GM12878 (cell line): Measurements from ENCODE around the gene PKP3. TPM values are rescaled to one million over a fixed set of nuclear protein-coding genes. Genes with fewer than 3 reads are reported as not detected.
"Not testable (repeated sequence)": the region's sequence is repeated elsewhere in the genome, so short reads cannot be mapped to it uniquely, and the experiment has no call there.

Experiments used
- ATAC-seq: fragments of 200-7000 bp; cut with Tn5 transposase; 3 replicates; pipeline ENCODE4 v1.9.1; 2020; ENCODE audit warnings: mild to moderate bottlenecking, moderate library complexity
- BruUV-seq: library from RNA; stranded (reverse); fragments of 400-500 nt; replicated peaks from 2 replicates; lab custom pipeline; 2021; lab: Mats Ljungman, UMichigan
- CTCF ChIA-PET: fragments of 300-600 bp; sonication (Branson Sonifier 250); formaldehyde crosslinking; extraction: SDS; loops from one replicate; lab custom pipeline; 2021; ENCODE audit warnings: inconsistent platforms; lab: Yijun Ruan, JAX
- POLR2A ChIA-PET: fragments of 350-600 bp; formaldehyde crosslinking; extraction: SDS; loops from one replicate; lab custom pipeline; 2021; ENCODE audit warnings: inconsistent platforms; lab: Charles Lee
- RAD21 ChIA-PET: fragments of 300-600 bp; sonication (Branson Sonifier 250); formaldehyde crosslinking; loops from one replicate; lab custom pipeline; 2023; ENCODE audit warnings: antibody characterized with exemption; ENCODE audit not compliant: unreplicated experiment; lab: Charles Lee
- SMC1A ChIA-PET: fragments of 300-600 bp; sonication (Branson Sonifier 250); formaldehyde crosslinking; loops from one replicate; lab custom pipeline; 2023; ENCODE audit not compliant: unreplicated experiment, uncharacterized antibody; lab: Charles Lee
- DNase-seq: peaks from one replicate; pipeline ENCODE4 v3.0.0-alpha.2; 2011; ENCODE audit warnings: low read depth, low spot score
- FAIRE-seq: peaks from 3 replicates; lab custom pipeline; 2011; peaks lifted over from hg19 to GRCh38; lab: Jason Lieb, UNC
- H2AFZ ChIP-seq: 2 replicates; pipeline ENCODE4 v1.6.0; 2011; ENCODE audit warnings: low read depth, low read length, control low read depth; ENCODE audit not compliant: control insufficient read depth
- H3K27ac ChIP-seq: 2 replicates; pipeline ENCODE4 v1.5.1; 2011; ENCODE audit warnings: control low read depth; ENCODE audit not compliant: control insufficient read depth, insufficient read depth
- H3K27me3 ChIP-seq, 2 experiments: replicated peaks in 1 of 2; 2 replicates each; pipeline versions ENCODE4 v1.6.0 to v1.6.1; 2011; ENCODE audit warnings: low read length in 1 of 2; ENCODE audit not compliant: control insufficient read depth in 2 of 2, insufficient read depth in 2 of 2
- H3K36me3 ChIP-seq, 2 experiments: 2 replicates each; pipeline ENCODE4 v1.5.1; 2011; ENCODE audit warnings: low read length in 1 of 2; ENCODE audit not compliant: control insufficient read depth in 2 of 2, insufficient read depth in 2 of 2
- H3K4me1 ChIP-seq: 2 replicates; pipeline ENCODE4 v1.6.1; 2011; ENCODE audit warnings: mild to moderate bottlenecking, low read length, moderate library complexity, mixed read lengths; ENCODE audit not compliant: control insufficient read depth, insufficient read depth
- H3K4me2 ChIP-seq: 2 replicates; pipeline ENCODE4 v1.6.0; 2011; ENCODE audit warnings: control low read depth; ENCODE audit not compliant: control insufficient read depth, insufficient read depth
- H3K4me3 ChIP-seq: fragments of 200-600 bp; sonication (generic); 2 replicates; pipeline ENCODE4 v1.5.1; 2016
- H3K79me2 ChIP-seq: 2 replicates; pipeline ENCODE4 v1.6.0; 2011; ENCODE audit warnings: low read length; ENCODE audit not compliant: control insufficient read depth, insufficient read depth
- H3K9ac ChIP-seq: 2 replicates; pipeline ENCODE4 v1.8.0; 2011; ENCODE audit warnings: low read length, control low read depth, mixed read lengths; ENCODE audit not compliant: control insufficient read depth, insufficient read depth
- H3K9me3 ChIP-seq: replicated peaks from 3 replicates; pipeline ENCODE4 v1.5.1; 2011; ENCODE audit warnings: mild to moderate bottlenecking, low read length; ENCODE audit not compliant: control insufficient read depth, insufficient read depth
- H4K20me1 ChIP-seq: 2 replicates; pipeline ENCODE4 v1.6.0; 2011; ENCODE audit not compliant: control insufficient read depth, insufficient read depth
- EGR1 ChIP-seq, 2 experiments: IDR thresholded peaks; 1 replicate in 1 of 2; 2 replicates in 1 of 2; pipeline ENCODE4 v1.6.1; 2011 to 2012; ENCODE audit warnings: low read depth in 2 of 2, low read length in 2 of 2, borderline replicate concordance in 1 of 2, mild to moderate bottlenecking in 1 of 2, moderate library complexity in 1 of 2
- IKZF1 ChIP-seq: fragments of 450-650 bp; conservative IDR thresholded peaks from 2 replicates; pipeline ENCODE4 v1.6.1; 2017; ENCODE audit warnings: antibody characterized with exemption, mild to moderate bottlenecking
- MEF2A ChIP-seq: IDR thresholded peaks from 2 replicates; pipeline ENCODE4 v1.6.1; 2011; ENCODE audit warnings: low read depth, mild to moderate bottlenecking, low read length, moderate library complexity; ENCODE audit not compliant: insufficient read depth
- MEF2B ChIP-seq: fragments of 450-650 bp; IDR thresholded peaks from 2 replicates; pipeline ENCODE4 v1.6.1; 2018; ENCODE audit warnings: mild to moderate bottlenecking, moderate library complexity; ENCODE audit not compliant: partially characterized antibody, poor library complexity, severe bottlenecking
- MTA3 ChIP-seq: IDR thresholded peaks from 2 replicates; pipeline ENCODE4 v1.6.1; 2012; ENCODE audit warnings: low read length, inconsistent platforms, borderline replicate concordance
- PML ChIP-seq: IDR thresholded peaks from 2 replicates; pipeline ENCODE4 v1.6.1; 2012; ENCODE audit warnings: low read length, inconsistent platforms
- RAD21 ChIP-seq: IDR thresholded peaks from 2 replicates; pipeline ENCODE4 v1.6.1; 2011; ENCODE audit warnings: mild to moderate bottlenecking, low read depth, low read length, moderate library complexity; ENCODE audit not compliant: insufficient read depth
- RAD51 ChIP-seq: fragments of 450-650 bp; IDR thresholded peaks from 2 replicates; pipeline ENCODE4 v1.6.1; 2016; ENCODE audit warnings: moderate library complexity, mild to moderate bottlenecking, inconsistent platforms
- TBL1XR1 ChIP-seq: IDR thresholded peaks from 2 replicates; pipeline ENCODE4 v1.6.1; 2012; ENCODE audit warnings: low read depth, low read length, improper control_type of control experiment
- TCF7 ChIP-seq: IDR thresholded peaks from 2 replicates; pipeline ENCODE4 v1.6.1; 2014; ENCODE audit warnings: antibody characterized with exemption, borderline replicate concordance
- WGBS: methylation state at CpG from one replicate; pipeline ENCODE4 v1.1.6; 2016; ENCODE audit warnings: low lambda C conversion rate; ENCODE audit not compliant: insufficient replicate concordance, insufficient coverage; ENCODE audit errors: missing lambda C conversion rate; 5-methylcytosine and 5-hydroxymethylcytosine counted together
- in situ Hi-C: fragments of 300-500 bp; cut with MboI; formaldehyde crosslinking; loops from 9 replicates; pipeline ENCODE4 v1.14.3; 2018; ENCODE audit warnings: mixed read lengths
- intact Hi-C: fragments of 100-400 bp; cut with micrococcal nuclease; formaldehyde crosslinking; loops from one replicate; pipeline ENCODE4 v1.14.2; 2022; ENCODE audit not compliant: unreplicated experiment
- polyA plus RNA-seq, 11 experiments: library from polyadenylated mRNA; depleted of rRNA in 4 of 11; unstranded in 6 of 11; stranded (reverse) in 5 of 11; fragments of >200 nt; fragmentation: Nextera tagmentation in 4 of 11; fragmentation: Illumina TruSeq in 1 of 11; extraction: Ambion mirVana in 4 of 11; extraction: Trizol in 1 of 11; gene quantifications; 1 replicate in 1 of 11; 2 replicates in 10 of 11; pipeline versions ENCODE4 v1.2.1 to v1.2.3, GENCODE V29; 2011 to 2016; ENCODE audit warnings: inconsistent platforms in 2 of 11, missing spikeins in 2 of 11, low read depth in 1 of 11
- total RNA-seq, 4 experiments: library from RNA; depleted of rRNA in 3 of 4; stranded (reverse); fragments of >200 nt in 3 of 4; fragmentation: Illumina TruSeq in 1 of 4; extraction: Trizol in 1 of 4; gene quantifications; 2 replicates each; pipeline versions ENCODE4 v1.2.1 to v1.2.3, GENCODE V29; 2013 to 2021

PKP3 gene
- total and polyA plus RNA-seq, 10 of the 15 experiments (the other 5 are each of a cell fraction or from before 2014, with no cell fraction given), result 0.45 to 0.90 TPM; not detected in 8

DNA sequence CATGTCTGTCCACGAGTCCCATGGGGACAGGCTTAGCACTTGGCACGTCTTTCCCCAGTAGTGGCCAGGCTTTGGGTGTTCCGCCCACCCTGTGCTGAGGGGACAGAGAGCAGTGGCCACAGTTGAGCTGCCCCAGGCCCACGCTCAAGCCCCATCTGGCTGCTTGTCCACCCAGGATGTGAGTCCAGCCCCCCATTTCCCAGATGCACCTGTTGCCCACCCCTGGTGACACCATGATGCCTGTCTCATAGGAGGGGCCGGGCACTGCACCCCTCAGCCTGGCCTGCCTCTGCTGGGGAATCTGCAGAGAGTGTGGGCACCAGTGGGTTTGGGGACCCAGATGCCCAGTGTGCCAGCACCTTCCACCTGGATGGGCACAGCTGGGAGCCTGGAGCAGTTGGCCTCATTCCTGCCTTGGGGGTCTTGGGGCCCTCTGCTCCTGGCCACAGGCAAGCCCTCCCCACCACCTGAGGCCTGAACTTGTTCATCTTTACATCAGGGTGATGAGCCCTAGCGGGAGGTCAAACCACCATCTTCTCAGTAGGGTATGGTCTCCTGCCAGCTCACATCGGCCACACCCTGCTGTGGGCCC is 15.1 kb downstream of the PKP3 start:
- no TSS peak for BruUV-seq
- H3K9ac ChIP-seq, result no peak overlapping the region
- no peaks in the 10 kb centered on the region for H3K27me3 ChIP-seq
- TF ChIP-seq MEF2A, result no peak
- 53% methylated on average over 5 of the region's 7 CpGs for WGBS
- no peak overlapping the region for H2AFZ ChIP-seq
- no peak for DNase-seq
- H4K20me1 ChIP-seq, result no peaks in the 10 kb centered on the region
- FAIRE-seq, result no peak
- intact Hi-C loops (no loop called here), in situ Hi-C loops (no loop called here)
- RAD21 ChIA-PET, result no interaction called here
- no peaks in the 10 kb centered on the region for H3K79me2 ChIP-seq
- CTCF ChIA-PET, result no interaction called here
- no peak overlapping the region for H3K4me3 ChIP-seq
- SMC1A ChIA-PET, result no interaction called here
- POLR2A ChIA-PET, result no interaction called here
- H3K9me3 ChIP-seq, result no peaks in the 10 kb centered on the region
- H3K27ac ChIP-seq, result no peak overlapping the region
- H3K36me3 ChIP-seq, result no peaks in the 10 kb centered on the region
- H3K4me1 ChIP-seq, result peaks cover 6% of the 10 kb centered on the region; the same call in 1 of the 2 replicates
- ATAC-seq, result no peak
- no peak overlapping the region for H3K4me2 ChIP-seq

DNA sequence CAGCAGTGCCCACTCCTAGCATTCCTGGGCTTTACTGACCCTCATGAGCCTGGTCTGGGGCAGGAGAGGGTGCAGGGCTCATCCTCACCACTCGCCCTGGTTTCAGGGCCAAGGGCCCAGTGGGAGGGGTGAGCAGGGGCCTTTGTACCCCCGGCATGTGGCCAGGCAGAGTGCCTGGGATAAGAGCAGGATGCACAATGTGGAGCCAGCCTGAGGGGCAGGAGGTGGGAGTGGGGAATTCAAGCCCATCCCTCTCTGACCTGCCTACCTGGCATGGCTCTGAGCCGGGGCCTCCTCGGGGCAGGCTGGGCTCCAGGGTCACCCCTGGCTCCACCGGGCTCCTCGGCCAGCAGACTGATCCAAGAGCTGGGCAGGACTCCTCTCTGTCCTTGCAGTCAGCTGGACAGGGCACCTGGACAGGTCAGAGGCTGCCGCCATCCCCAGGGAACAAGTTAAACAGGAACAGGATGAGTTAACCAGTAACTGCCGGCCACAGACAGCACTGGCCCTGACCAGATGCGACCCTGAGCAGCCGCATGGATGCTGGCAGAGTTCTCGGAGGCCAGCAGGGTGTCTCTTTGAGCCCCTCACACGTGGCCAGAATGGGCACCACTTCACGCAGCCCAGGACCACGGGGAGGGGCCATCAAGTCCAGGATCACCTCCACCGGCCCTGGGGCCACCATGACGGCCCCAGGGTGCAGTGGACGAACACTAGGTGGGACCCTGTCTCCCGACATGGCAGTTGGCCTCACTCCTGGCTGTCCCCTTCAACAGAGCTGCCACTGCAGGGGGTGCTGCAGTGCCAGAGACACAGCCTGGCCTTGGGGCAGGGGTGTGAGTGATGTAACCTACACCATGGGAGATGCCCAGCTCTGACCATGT is 15.8 kb downstream of the PKP3 start:
- peaks cover 6% of the 10 kb centered on the region; the same call in 1 of the 2 replicates for H3K4me1 ChIP-seq
- in situ Hi-C loops (no loop called here), intact Hi-C loops (no loop called here)
- ChIA-PET POLR2A (interaction anchor here (0.5 kb wide), 1 partner anchor 180 kb away, joined by 3 read pairs; no protein-coding TSS in a partner anchor), RAD21 (no interaction called here), CTCF (no interaction called here), SMC1A (no interaction called here)
- no peak overlapping the region for H3K4me2 ChIP-seq
- TF ChIP-seq RAD51, result no peak
- TF ChIP-seq MTA3, result no peak
- TF ChIP-seq EGR1 (IDR thresholded peaks at IDR 0.05; ENCODE audit: borderline replicate concordance in 1 of 2, low read depth in 2 of 2, low read length in 2 of 2), result no peak
- no peak for TF ChIP-seq TBL1XR1
- TF ChIP-seq IKZF1, result no peak
- no peak for TF ChIP-seq PML
- no peak for TF ChIP-seq TCF7
- TF ChIP-seq RAD21, result no peak
- no peak for TF ChIP-seq MEF2B
- H3K4me3 ChIP-seq, result no peak overlapping the region
- ATAC-seq (no peak), FAIRE-seq (no peak), DNase-seq (no peak)
- H3K36me3 ChIP-seq, result no peaks in the 10 kb centered on the region
- H3K27ac ChIP-seq, result no peak overlapping the region
- no peak overlapping the region for H2AFZ ChIP-seq
- no peaks in the 10 kb centered on the region for H3K27me3 ChIP-seq
- no peaks in the 10 kb centered on the region for H4K20me1 ChIP-seq
- BruUV-seq, result no TSS peak
- H3K9me3 ChIP-seq, result no peaks in the 10 kb centered on the region
- H3K79me2 ChIP-seq, result no peaks in the 10 kb centered on the region
- WGBS, result 49% methylated on average over 18 of the region's 18 CpGs
- H3K9ac ChIP-seq, result no peak overlapping the region

DNA sequence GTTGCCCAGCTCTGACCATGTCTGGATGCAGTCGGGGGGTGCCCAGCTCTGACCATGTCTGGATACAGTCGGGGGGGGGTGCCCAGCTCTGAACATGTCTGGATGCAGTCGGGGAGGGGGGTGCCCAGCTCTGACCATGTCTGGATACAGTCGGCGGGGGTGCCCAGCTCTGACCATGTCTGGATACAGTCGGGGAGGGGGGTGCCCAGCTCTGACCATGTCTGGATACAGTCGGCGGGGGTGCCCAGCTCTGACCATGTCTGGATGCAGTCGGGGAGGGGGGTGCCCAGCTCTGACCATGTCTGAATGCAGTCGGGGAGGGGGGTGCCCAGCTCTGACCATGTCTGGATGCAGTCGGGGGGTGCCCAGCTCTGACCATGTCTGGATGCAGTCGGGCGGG is 16.7 kb downstream of the PKP3 start:
- H3K9ac ChIP-seq, H3K27me3 ChIP-seq, CTCF ChIA-PET, H3K9me3 ChIP-seq, H2AFZ ChIP-seq, BruUV-seq, SMC1A ChIA-PET, H3K79me2 ChIP-seq, DNase-seq, H3K4me3 ChIP-seq, in situ Hi-C loops, H3K27ac ChIP-seq, H3K36me3 ChIP-seq, RAD21 ChIA-PET, H3K4me2 ChIP-seq, intact Hi-C loops, ATAC-seq, FAIRE-seq, H4K20me1 ChIP-seq: not testable (repeated sequence)
- WGBS, result 78% methylated on average over 8 of the region's 13 CpGs
- POLR2A ChIA-PET, result interaction anchor here (0.6 kb wide), 1 partner anchor 148 kb away, joined by 5 read pairs; no protein-coding TSS in a partner anchor
- peaks cover 12% of the 10 kb centered on the region for H3K4me1 ChIP-seq
